HEK293 (cell line): ENCODE measurements around the gene NR2F2.

Experiments used
- CTCF ChIA-PET: fragments of 350-600 bp; formaldehyde crosslinking; extraction: SDS; loops from one replicate; lab custom pipeline; 2021; ENCODE audit warnings: antibody characterized with exemption; lab: Yijun Ruan, JAX
- POLR2A ChIA-PET: fragments of 300-600 bp; formaldehyde crosslinking; extraction: SDS; loops from one replicate; lab custom pipeline; 2020; ENCODE audit warnings: antibody characterized with exemption, inconsistent platforms; lab: Yijun Ruan, JAX
- H3K27ac ChIP-seq: fragments of 200-500 bp; sonication (Bioruptor generic); 2 replicates; pipeline ENCODE4 v1.5.1; 2014; ENCODE audit warnings: low read depth, low read length, control low read depth, inconsistent platforms; ENCODE audit errors: extremely low read depth
- H3K36me3 ChIP-seq, 2 experiments: fragments of 200-500 bp in 1 of 2; sonication (Bioruptor generic) in 1 of 2; 1 replicate in 1 of 2; 2 replicates in 1 of 2; pipeline ENCODE4 v1.5.1; 2014 to 2017; ENCODE audit warnings: inconsistent platforms in 2 of 2, low read length in 2 of 2; ENCODE audit not compliant: control insufficient read depth in 2 of 2, insufficient read depth in 1 of 2
- H3K4me1 ChIP-seq: fragments of 200-500 bp; sonication (Bioruptor generic); 2 replicates; pipeline ENCODE4 v1.5.1; 2014; ENCODE audit warnings: mild to moderate bottlenecking, low read length, inconsistent platforms; ENCODE audit not compliant: control insufficient read depth, insufficient read depth
- H3K4me3 ChIP-seq: 2 replicates; pipeline ENCODE4 v1.5.1; 2011; ENCODE audit warnings: low read depth, mild to moderate bottlenecking, control low read depth, low read length, moderate library complexity
- H3K9me3 ChIP-seq: fragments of 200-500 bp; sonication (Bioruptor generic); 2 replicates; pipeline ENCODE4 v1.5.1; 2014; ENCODE audit warnings: low read depth, low read length, inconsistent platforms; ENCODE audit not compliant: control insufficient read depth, insufficient read depth
- FEZF1 ChIP-seq: fragments of 450-650 bp; formaldehyde crosslinking; IDR thresholded peaks from 2 replicates; pipeline ENCODE4 v1.5.1; 2016; ENCODE audit warnings: missing biosample characterization, missing genetic modification characterization
- GFI1B ChIP-seq: fragments of 450-650 bp; formaldehyde crosslinking; IDR thresholded peaks from 2 replicates; pipeline ENCODE4 v1.5.1; 2016; ENCODE audit warnings: missing biosample characterization, missing genetic modification characterization
- GLIS2 ChIP-seq: fragments of 450-650 bp; formaldehyde crosslinking; IDR thresholded peaks from 2 replicates; pipeline ENCODE4 v1.5.1; 2016; ENCODE audit warnings: missing biosample characterization, missing genetic modification characterization
- IKZF3 ChIP-seq: fragments of 450-650 bp; IDR thresholded peaks from 2 replicates; pipeline ENCODE4 v1.5.0; 2018; ENCODE audit warnings: missing biosample characterization, mild to moderate bottlenecking, missing genetic modification characterization, moderate library complexity
- KLF7 ChIP-seq: fragments of 450-650 bp; formaldehyde crosslinking; IDR thresholded peaks from 2 replicates; pipeline ENCODE4 v1.5.1; 2016; ENCODE audit warnings: missing biosample characterization, missing genetic modification characterization, borderline replicate concordance
- PRDM1 ChIP-seq: fragments of 450-650 bp; formaldehyde crosslinking; IDR thresholded peaks from 2 replicates; pipeline ENCODE4; 2016; ENCODE audit warnings: missing biosample characterization, missing genetic modification characterization
- YY1 ChIP-seq: fragments of 450-650 bp; formaldehyde crosslinking; IDR thresholded peaks from 2 replicates; pipeline ENCODE4 v1.5.1; 2018; ENCODE audit warnings: missing biosample characterization, missing genetic modification characterization
- ZBTB48 ChIP-seq: fragments of 450-650 bp; formaldehyde crosslinking; IDR thresholded peaks from 2 replicates; pipeline ENCODE4 v1.5.1; 2016; ENCODE audit warnings: missing biosample characterization, missing genetic modification characterization
- ZBTB7A ChIP-seq: fragments of 450-650 bp; formaldehyde crosslinking; IDR thresholded peaks from 2 replicates; pipeline ENCODE4 v1.5.1; 2016; ENCODE audit warnings: low read depth, missing biosample characterization, missing genetic modification characterization
- ZBTB8A ChIP-seq: fragments of 450-650 bp; formaldehyde crosslinking; IDR thresholded peaks from 2 replicates; pipeline ENCODE4 v1.5.1; 2016; ENCODE audit warnings: missing biosample characterization, missing genetic modification characterization
- ZFP37 ChIP-seq: fragments of 450-650 bp; formaldehyde crosslinking; IDR thresholded peaks from 2 replicates; pipeline ENCODE4 v1.5.1; 2016; ENCODE audit warnings: missing biosample characterization, missing genetic modification characterization
- ZNF112 ChIP-seq: fragments of 450-650 bp; formaldehyde crosslinking; IDR thresholded peaks from 2 replicates; pipeline ENCODE4 v1.5.0; 2017; ENCODE audit warnings: missing biosample characterization, missing genetic modification characterization
- ZNF19 ChIP-seq: fragments of 450-650 bp; formaldehyde crosslinking; IDR thresholded peaks from 2 replicates; pipeline ENCODE4; 2016; ENCODE audit warnings: missing biosample characterization, missing genetic modification characterization, low read depth
- ZNF214 ChIP-seq: fragments of 450-650 bp; formaldehyde crosslinking; IDR thresholded peaks from 2 replicates; pipeline ENCODE4 v1.5.1; 2017; ENCODE audit warnings: missing biosample characterization, mild to moderate bottlenecking, missing genetic modification characterization, borderline replicate concordance
- ZNF24 ChIP-seq: fragments of 450-650 bp; formaldehyde crosslinking; IDR thresholded peaks from 2 replicates; pipeline ENCODE4 v1.5.1; 2016; ENCODE audit warnings: missing biosample characterization, missing genetic modification characterization
- ZNF266 ChIP-seq: fragments of 450-650 bp; formaldehyde crosslinking; IDR thresholded peaks from 2 replicates; pipeline ENCODE4 v1.5.1; 2016; ENCODE audit warnings: missing biosample characterization, missing genetic modification characterization, low read depth
- ZNF324 ChIP-seq: fragments of 450-650 bp; formaldehyde crosslinking; IDR thresholded peaks from 2 replicates; pipeline ENCODE4 v1.5.1; 2016; ENCODE audit warnings: missing biosample characterization, missing genetic modification characterization
- ZNF335 ChIP-seq: fragments of 450-650 bp; formaldehyde crosslinking; conservative IDR thresholded peaks from 2 replicates; pipeline ENCODE4 v1.5.1; 2016; ENCODE audit warnings: missing biosample characterization, missing genetic modification characterization
- ZNF341 ChIP-seq: fragments of 450-650 bp; formaldehyde crosslinking; IDR thresholded peaks from 2 replicates; pipeline ENCODE4; 2016; ENCODE audit warnings: low read depth, missing biosample characterization, missing genetic modification characterization
- ZNF391 ChIP-seq: fragments of 450-650 bp; formaldehyde crosslinking; IDR thresholded peaks from 2 replicates; pipeline ENCODE4 v1.5.1; 2016; ENCODE audit warnings: low read depth, missing biosample characterization, missing genetic modification characterization, borderline replicate concordance
- ZNF571 ChIP-seq: fragments of 450-650 bp; formaldehyde crosslinking; IDR thresholded peaks from 2 replicates; pipeline ENCODE4 v1.5.0; 2017; ENCODE audit warnings: missing biosample characterization, missing genetic modification characterization
- ZNF596 ChIP-seq: fragments of 450-650 bp; IDR thresholded peaks from 2 replicates; pipeline ENCODE4 v1.5.0; 2018; ENCODE audit warnings: missing biosample characterization, mild to moderate bottlenecking, missing genetic modification characterization, moderate library complexity
- ZNF76 ChIP-seq: fragments of 450-650 bp; formaldehyde crosslinking; IDR thresholded peaks from 2 replicates; pipeline ENCODE4; 2016; ENCODE audit warnings: low read depth, missing biosample characterization, missing genetic modification characterization, borderline replicate concordance
- ZNF777 ChIP-seq: fragments of 450-650 bp; formaldehyde crosslinking; IDR thresholded peaks from 2 replicates; pipeline ENCODE4 v1.5.1; 2017; ENCODE audit warnings: missing biosample characterization, missing genetic modification characterization, borderline replicate concordance
- ZNF843 ChIP-seq: fragments of 450-650 bp; formaldehyde crosslinking; IDR thresholded peaks from 2 replicates; pipeline ENCODE4 v1.5.1; 2016; ENCODE audit warnings: missing biosample characterization, missing genetic modification characterization
- TF ChIP-seq, protein P1 (sequence below): fragments of 450-650 bp; IDR thresholded peaks from 2 replicates; pipeline ENCODE4 v1.5.1; 2018; ENCODE audit warnings: missing biosample characterization, missing genetic modification characterization
- TF ChIP-seq, protein P2 (sequence below): fragments of 450-650 bp; formaldehyde crosslinking; IDR thresholded peaks from 2 replicates; pipeline ENCODE4 v1.5.1; 2016; ENCODE audit warnings: missing biosample characterization, missing genetic modification characterization
- TF ChIP-seq, protein P3 (sequence below): fragments of 450-650 bp; formaldehyde crosslinking; IDR thresholded peaks from 2 replicates; pipeline ENCODE4 v1.5.1; 2017; ENCODE audit warnings: missing biosample characterization, missing genetic modification characterization
- TF ChIP-seq, protein P4 (sequence below): fragments of 450-650 bp; formaldehyde crosslinking; IDR thresholded peaks from 2 replicates; pipeline ENCODE4 v1.5.1; 2016; ENCODE audit warnings: missing biosample characterization, missing genetic modification characterization

The NR2F2 gene

DNA sequence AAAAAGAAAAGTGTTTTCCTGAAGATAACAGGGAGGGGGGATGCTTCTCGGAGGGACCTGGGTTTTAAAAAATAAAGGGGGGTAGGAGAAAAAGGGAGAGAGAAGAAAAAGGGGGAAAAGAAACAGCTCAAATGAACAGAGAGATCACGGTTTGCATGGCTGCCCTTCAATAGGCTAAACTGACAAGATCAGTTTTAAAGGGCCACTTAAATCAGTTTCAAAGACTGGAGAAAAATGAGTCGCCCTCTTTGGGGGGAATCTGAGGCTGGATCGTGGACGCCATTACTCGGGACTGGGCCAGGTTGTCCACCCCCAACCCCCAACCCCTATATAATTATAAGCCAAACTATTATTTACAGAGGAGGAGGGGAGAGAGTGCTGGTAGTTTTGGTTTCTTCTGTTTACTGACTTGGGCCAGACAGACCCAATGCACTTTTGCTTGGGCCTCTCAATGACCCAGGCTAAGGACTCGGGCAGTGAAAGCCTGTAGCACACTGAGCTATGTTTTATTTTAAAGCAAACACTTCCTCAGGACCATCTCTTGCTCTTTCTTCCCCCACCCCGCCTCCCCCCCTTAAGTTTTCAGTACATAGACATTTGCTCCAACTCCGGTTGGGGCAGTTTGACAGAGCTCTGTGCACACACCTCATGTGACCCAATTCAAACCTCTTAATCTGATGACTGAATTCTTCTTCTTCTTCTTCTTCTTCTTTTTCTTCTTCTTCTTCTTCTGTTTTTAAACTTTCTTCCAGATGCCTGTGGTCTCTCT is 6.3 kb downstream of the NR2F2 start:
- Histone ChIP-seq H3K36me3 (peaks cover 3 to 39% of the 10 kb centered on the region in 2 experiments; a peak in 2 of 3 replicates), H3K4me3 (peak overlapping the region; percentile 86), H3K9me3 (no peaks in the 10 kb centered on the region), H3K4me1 (peaks cover 22% of the 10 kb centered on the region), H3K27ac (peak overlapping the region; percentile 99)
- ChIA-PET POLR2A (interaction anchor here (0.6 to 3.1 kb wide), 11 partner anchors 10 to 1787 kb away, joined by 3 to 24 read pairs (median 5); no protein-coding TSS in a partner anchor), CTCF (interaction anchor here (0.6 to 3.9 kb wide), 7 partner anchors 10 to 1053 kb away, joined by 3 to 23 read pairs (median 4); no protein-coding TSS in a partner anchor)
- TF ChIP-seq, protein P1, sequence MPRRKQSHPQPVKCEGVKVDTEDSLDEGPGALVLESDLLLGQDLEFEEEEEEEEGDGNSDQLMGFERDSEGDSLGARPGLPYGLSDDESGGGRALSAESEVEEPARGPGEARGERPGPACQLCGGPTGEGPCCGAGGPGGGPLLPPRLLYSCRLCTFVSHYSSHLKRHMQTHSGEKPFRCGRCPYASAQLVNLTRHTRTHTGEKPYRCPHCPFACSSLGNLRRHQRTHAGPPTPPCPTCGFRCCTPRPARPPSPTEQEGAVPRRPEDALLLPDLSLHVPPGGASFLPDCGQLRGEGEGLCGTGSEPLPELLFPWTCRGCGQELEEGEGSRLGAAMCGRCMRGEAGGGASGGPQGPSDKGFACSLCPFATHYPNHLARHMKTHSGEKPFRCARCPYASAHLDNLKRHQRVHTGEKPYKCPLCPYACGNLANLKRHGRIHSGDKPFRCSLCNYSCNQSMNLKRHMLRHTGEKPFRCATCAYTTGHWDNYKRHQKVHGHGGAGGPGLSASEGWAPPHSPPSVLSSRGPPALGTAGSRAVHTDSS (tag by site-specific recombination): peak; percentile 78; the same call in 1 of the 2 replicates
- TF ChIP-seq ZNF341 (tag by site-specific recombination) (peak; percentile 31; the same call in 1 of the 2 replicates), ZBTB8A (tag by site-specific recombination) (peak; percentile 59), ZNF19 (tag by site-specific recombination) (no peak), ZNF76 (tag by site-specific recombination) (no peak), ZNF266 (tag by site-specific recombination) (no peak), ZNF324 (tag by site-specific recombination) (no peak), ZNF843 (tag by site-specific recombination) (no peak), ZBTB7A (no peak), ZNF596 (tag by site-specific recombination) (no peak), ZNF112 (tag by site-specific recombination) (no peak), IKZF3 (tag by site-specific recombination) (0 out of 2 replicates have a peak, but pooled peaks have one; percentile 8), ZBTB48 (tag by site-specific recombination) (no peak), GLIS2 (tag by site-specific recombination) (no peak), FEZF1 (tag by site-specific recombination) (peak; percentile 72), ZNF391 (no peak), ZNF335 (tag by site-specific recombination) (no peak), PRDM1 (tag by site-specific recombination) (0 out of 2 replicates have a peak, but pooled peaks have one; percentile 28), ZNF571 (tag by site-specific recombination) (no peak), ZNF214 (tag by site-specific recombination) (no peak), YY1 (tag by site-specific recombination) (0 out of 2 replicates have a peak, but pooled peaks have one; percentile 34), ZFP37 (tag by site-specific recombination) (no peak), ZNF777 (no peak), ZNF24 (tag by site-specific recombination) (no peak), KLF7 (tag by site-specific recombination) (no peak), GFI1B (tag by site-specific recombination) (0 out of 2 replicates have a peak, but pooled peaks have one; percentile 35)
- TF ChIP-seq, protein P2, sequence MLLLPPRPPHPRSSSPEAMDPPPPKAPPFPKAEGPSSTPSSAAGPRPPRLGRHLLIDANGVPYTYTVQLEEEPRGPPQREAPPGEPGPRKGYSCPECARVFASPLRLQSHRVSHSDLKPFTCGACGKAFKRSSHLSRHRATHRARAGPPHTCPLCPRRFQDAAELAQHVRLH: no peak
- TF ChIP-seq, protein P3, sequence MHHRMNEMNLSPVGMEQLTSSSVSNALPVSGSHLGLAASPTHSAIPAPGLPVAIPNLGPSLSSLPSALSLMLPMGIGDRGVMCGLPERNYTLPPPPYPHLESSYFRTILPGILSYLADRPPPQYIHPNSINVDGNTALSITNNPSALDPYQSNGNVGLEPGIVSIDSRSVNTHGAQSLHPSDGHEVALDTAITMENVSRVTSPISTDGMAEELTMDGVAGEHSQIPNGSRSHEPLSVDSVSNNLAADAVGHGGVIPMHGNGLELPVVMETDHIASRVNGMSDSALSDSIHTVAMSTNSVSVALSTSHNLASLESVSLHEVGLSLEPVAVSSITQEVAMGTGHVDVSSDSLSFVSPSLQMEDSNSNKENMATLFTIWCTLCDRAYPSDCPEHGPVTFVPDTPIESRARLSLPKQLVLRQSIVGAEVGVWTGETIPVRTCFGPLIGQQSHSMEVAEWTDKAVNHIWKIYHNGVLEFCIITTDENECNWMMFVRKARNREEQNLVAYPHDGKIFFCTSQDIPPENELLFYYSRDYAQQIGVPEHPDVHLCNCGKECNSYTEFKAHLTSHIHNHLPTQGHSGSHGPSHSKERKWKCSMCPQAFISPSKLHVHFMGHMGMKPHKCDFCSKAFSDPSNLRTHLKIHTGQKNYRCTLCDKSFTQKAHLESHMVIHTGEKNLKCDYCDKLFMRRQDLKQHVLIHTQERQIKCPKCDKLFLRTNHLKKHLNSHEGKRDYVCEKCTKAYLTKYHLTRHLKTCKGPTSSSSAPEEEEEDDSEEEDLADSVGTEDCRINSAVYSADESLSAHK: peak; percentile 100
- TF ChIP-seq, protein P4, sequence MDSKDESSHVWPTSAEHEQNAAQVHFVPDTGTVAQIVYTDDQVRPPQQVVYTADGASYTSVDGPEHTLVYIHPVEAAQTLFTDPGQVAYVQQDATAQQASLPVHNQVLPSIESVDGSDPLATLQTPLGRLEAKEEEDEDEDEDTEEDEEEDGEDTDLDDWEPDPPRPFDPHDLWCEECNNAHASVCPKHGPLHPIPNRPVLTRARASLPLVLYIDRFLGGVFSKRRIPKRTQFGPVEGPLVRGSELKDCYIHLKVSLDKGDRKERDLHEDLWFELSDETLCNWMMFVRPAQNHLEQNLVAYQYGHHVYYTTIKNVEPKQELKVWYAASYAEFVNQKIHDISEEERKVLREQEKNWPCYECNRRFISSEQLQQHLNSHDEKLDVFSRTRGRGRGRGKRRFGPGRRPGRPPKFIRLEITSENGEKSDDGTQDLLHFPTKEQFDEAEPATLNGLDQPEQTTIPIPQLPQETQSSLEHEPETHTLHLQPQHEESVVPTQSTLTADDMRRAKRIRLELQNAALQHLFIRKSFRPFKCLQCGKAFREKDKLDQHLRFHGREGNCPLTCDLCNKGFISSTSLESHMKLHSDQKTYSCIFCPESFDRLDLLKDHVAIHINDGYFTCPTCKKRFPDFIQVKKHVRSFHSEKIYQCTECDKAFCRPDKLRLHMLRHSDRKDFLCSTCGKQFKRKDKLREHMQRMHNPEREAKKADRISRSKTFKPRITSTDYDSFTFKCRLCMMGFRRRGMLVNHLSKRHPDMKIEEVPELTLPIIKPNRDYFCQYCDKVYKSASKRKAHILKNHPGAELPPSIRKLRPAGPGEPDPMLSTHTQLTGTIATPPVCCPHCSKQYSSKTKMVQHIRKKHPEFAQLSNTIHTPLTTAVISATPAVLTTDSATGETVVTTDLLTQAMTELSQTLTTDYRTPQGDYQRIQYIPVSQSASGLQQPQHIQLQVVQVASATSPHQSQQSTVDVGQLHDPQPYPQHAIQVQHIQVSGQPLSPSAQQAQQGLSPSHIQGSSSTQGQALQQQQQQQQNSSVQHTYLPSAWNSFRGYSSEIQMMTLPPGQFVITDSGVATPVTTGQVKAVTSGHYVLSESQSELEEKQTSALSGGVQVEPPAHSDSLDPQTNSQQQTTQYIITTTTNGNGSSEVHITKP (tag by site-specific recombination): peak; percentile 96
